Hepatocyte (in vitro differentiated cells): Measurements from ENCODE around the gene MED29. TPM values are rescaled to one million over a fixed set of nuclear protein-coding genes. Genes with fewer than 3 reads are reported as not detected.

Experiments used
- DNase-seq: peaks from one replicate; pipeline ENCODE4 v3.0.0-alpha.2; 2016; ENCODE audit warnings: low spot score
- H2AFZ ChIP-seq: fragments of 200-600 bp; sonication (generic); 2 replicates; pipeline ENCODE4 v1.6.0; 2016; ENCODE audit warnings: antibody characterized with exemption, mild to moderate bottlenecking
- H3K27ac ChIP-seq: fragments of 200-600 bp; sonication (generic); 2 replicates; pipeline ENCODE4 v1.5.1; 2016; ENCODE audit warnings: mild to moderate bottlenecking
- H3K27me3 ChIP-seq: fragments of 200-600 bp; sonication (generic); 2 replicates; pipeline ENCODE4 v1.6.1; 2016
- H3K36me3 ChIP-seq: fragments of 200-600 bp; sonication (generic); replicated peaks from 2 replicates; pipeline ENCODE4 v1.5.1; 2016; ENCODE audit warnings: low read depth; ENCODE audit not compliant: insufficient read depth
- H3K4me1 ChIP-seq: fragments of 200-600 bp; sonication (generic); 2 replicates; pipeline ENCODE4 v1.5.1; 2016; ENCODE audit warnings: mild to moderate bottlenecking, moderate library complexity; ENCODE audit not compliant: insufficient read depth
- H3K4me2 ChIP-seq: fragments of 200-600 bp; sonication (generic); 2 replicates; pipeline ENCODE4 v1.6.0; 2016
- H3K4me3 ChIP-seq: fragments of 200-600 bp; sonication (generic); 2 replicates; pipeline ENCODE4 v1.5.1; 2016; ENCODE audit warnings: mild to moderate bottlenecking
- H3K79me2 ChIP-seq: fragments of 200-600 bp; sonication (generic); 2 replicates; pipeline ENCODE4 v1.6.0; 2017; ENCODE audit warnings: mild to moderate bottlenecking
- H3K9me2 ChIP-seq: fragments of 200-600 bp; sonication (generic); replicated peaks from 2 replicates; pipeline ENCODE4 v1.6.0; 2017; ENCODE audit warnings: mild to moderate bottlenecking; ENCODE audit not compliant: insufficient read depth
- H3K9me3 ChIP-seq: fragments of 200-600 bp; sonication (generic); 2 replicates; pipeline ENCODE4 v1.5.1; 2016; ENCODE audit warnings: low read depth, mild to moderate bottlenecking
- H4K20me1 ChIP-seq: fragments of 200-600 bp; sonication (generic); 2 replicates; pipeline ENCODE4 v1.6.0; 2016; ENCODE audit warnings: mild to moderate bottlenecking; ENCODE audit not compliant: insufficient read depth, poor library complexity, severe bottlenecking
- EZH2 ChIP-seq: fragments of 200-600 bp; sonication (generic); IDR thresholded peaks from 2 replicates; pipeline ENCODE4 v1.6.1; 2016; ENCODE audit warnings: antibody characterized with exemption, mild to moderate bottlenecking, borderline replicate concordance
- EZH2phosphoT487 ChIP-seq: fragments of 200-600 bp; sonication (generic); IDR thresholded peaks from one replicate; pipeline ENCODE4 v1.6.1; 2018; ENCODE audit warnings: antibody characterized with exemption, mild to moderate bottlenecking, low read depth, moderate library complexity; ENCODE audit not compliant: unreplicated experiment, severe bottlenecking
- WGBS: methylation state at CpG from one replicate; pipeline ENCODE4 v1.1.6; 2016; ENCODE audit warnings: low lambda C conversion rate; ENCODE audit errors: missing lambda C conversion rate; 5-methylcytosine and 5-hydroxymethylcytosine counted together
- polyA plus RNA-seq: library from polyadenylated mRNA; unstranded; fragments of >200 nt; fragmentation: Nextera tagmentation; extraction: Ambion mirVana; gene quantifications from 2 replicates; pipeline ENCODE4 v1.2.1, GENCODE V29; 2016
- total RNA-seq: library from RNA; depleted of rRNA; stranded (reverse); fragments of >200 nt; gene quantifications from 2 replicates; pipeline ENCODE4 v1.2.3, GENCODE V29; 2014
- TF ChIP-seq, protein P1 (sequence below): fragments of 200-600 bp; sonication (generic); IDR thresholded peaks from 2 replicates; pipeline ENCODE4 v1.5.1; 2016; ENCODE audit warnings: antibody characterized with exemption, mild to moderate bottlenecking; ENCODE audit not compliant: poor library complexity

The MED29 gene
- total and polyA plus RNA-seq, 2 experiments from 2014 or later: 18.9 to 38.6 TPM

DNA sequence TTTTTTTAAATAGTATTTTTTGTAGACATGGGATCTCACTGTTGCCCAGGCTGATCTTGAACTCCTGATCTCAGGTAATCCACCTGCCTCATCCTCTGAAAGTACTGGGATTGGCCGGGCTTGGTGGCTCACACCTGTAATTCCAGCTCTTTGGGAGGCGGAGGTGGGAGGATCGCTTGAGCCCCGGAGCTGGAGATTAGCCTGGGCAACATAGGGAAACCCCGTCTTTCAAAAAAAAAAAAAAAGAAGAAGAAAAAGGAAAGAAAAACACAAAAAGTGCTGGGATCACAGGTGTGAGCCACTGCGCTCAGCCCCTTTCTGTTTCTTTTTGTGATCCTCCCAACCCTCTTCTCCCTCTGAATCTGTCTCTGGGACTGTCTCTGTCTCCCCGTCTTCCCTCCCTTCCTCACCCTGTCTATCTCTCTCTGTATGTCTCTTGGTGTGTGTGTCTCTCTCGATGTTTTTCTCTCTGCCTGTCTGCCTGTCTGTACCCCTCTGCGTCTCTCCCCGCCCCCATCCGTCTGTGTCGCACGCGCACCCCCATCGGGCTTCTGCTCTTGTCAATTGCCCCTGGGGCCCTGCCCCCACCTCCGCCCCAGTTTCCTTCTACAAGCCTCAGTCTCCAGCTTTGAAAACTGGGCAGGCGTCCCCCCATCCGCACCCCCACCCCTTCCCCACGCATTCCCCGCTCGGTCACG is 14.9 kb downstream of the MED29 start:
- Histone ChIP-seq H3K9me2 (no peaks in the 10 kb centered on the region), H2AFZ (no peak overlapping the region), H3K4me1 (peaks cover 43% of the 10 kb centered on the region), H3K36me3 (no peaks in the 10 kb centered on the region), H3K4me3 (peak overlapping the region; percentile 46), H3K27me3 (no peaks in the 10 kb centered on the region), H3K4me2 (peak overlapping the region; percentile 85), H3K79me2 (peaks cover 41% of the 10 kb centered on the region), H3K27ac (peak overlapping the region; percentile 100), H4K20me1 (peaks cover 17% of the 10 kb centered on the region), H3K9me3 (no peaks in the 10 kb centered on the region)
- no peak for DNase-seq
- TF ChIP-seq, protein P1, sequence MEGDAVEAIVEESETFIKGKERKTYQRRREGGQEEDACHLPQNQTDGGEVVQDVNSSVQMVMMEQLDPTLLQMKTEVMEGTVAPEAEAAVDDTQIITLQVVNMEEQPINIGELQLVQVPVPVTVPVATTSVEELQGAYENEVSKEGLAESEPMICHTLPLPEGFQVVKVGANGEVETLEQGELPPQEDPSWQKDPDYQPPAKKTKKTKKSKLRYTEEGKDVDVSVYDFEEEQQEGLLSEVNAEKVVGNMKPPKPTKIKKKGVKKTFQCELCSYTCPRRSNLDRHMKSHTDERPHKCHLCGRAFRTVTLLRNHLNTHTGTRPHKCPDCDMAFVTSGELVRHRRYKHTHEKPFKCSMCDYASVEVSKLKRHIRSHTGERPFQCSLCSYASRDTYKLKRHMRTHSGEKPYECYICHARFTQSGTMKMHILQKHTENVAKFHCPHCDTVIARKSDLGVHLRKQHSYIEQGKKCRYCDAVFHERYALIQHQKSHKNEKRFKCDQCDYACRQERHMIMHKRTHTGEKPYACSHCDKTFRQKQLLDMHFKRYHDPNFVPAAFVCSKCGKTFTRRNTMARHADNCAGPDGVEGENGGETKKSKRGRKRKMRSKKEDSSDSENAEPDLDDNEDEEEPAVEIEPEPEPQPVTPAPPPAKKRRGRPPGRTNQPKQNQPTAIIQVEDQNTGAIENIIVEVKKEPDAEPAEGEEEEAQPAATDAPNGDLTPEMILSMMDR: no peak
- TF ChIP-seq EZH2phosphoT487: no peak
- no peak for TF ChIP-seq EZH2
- 21% methylated on average over 22 of the region's 22 CpGs for WGBS

DNA sequence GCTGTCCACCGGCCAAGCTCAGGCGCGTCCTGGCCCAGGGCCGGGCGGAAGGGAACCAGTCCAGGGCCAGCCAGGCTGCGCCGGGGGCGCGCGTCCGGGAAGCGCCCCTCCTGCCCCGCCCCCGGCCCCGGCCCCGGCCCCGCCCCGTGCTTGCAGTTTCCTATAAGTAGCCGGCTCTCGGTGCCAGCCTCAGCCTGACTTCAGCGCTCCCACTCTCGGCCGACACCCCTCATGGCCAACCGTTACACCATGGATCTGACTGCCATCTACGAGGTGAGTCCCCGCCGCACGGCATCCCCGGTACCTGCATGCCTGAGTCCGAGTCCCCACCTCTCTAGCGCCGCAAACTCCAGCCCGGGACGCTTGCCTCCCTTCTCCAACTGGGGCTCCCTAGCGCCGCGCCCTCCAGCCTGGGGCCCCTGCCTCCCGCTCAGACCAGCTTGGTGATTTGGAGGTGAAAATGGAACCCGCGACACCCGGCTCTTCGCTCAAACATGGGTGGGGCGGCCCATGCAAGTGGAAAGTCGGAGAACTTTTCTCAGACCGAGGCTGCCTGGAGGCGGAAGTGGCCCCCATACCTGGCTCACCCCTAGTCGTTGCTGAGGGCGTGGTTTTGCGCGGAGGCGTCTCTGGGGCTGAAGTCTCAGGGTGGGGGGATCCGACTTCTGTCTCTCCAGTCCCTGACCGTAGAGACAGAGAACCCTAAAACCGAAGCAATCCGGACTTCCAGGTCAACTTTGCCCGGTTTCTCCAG is 15.7 kb downstream of the MED29 start, which contains the start of gene ZFP36:
Gene ZFP36, plus strand, starts transcription at position 192 of the 754 bp plus-strand sequence. Its CDS starts 58 bp downstream, at position 250.
- Histone ChIP-seq H3K27ac (peak within 1 kb of the TSS; percentile 100), H3K79me2 (peaks cover 41% of the 10 kb centered on the region), H4K20me1 (peaks cover 17% of the 10 kb centered on the region), H2AFZ (no peak within 1 kb of the TSS), H3K9me3 (no peaks in the 10 kb centered on the region), H3K9me2 (no peaks in the 10 kb centered on the region), H3K4me1 (peaks cover 38% of the 10 kb centered on the region), H3K4me3 (peak within 1 kb of the TSS; percentile 77), H3K27me3 (no peaks in the 10 kb centered on the region), H3K36me3 (no peaks in the 10 kb centered on the region), H3K4me2 (peak within 1 kb of the TSS; percentile 85)
- peak; percentile 94 for DNase-seq
- TF ChIP-seq, protein P1: no peak
- TF ChIP-seq EZH2phosphoT487 (no peak), EZH2 (no peak)
- WGBS: 1% methylated on average over 52 of the region's 56 CpGs

DNA sequence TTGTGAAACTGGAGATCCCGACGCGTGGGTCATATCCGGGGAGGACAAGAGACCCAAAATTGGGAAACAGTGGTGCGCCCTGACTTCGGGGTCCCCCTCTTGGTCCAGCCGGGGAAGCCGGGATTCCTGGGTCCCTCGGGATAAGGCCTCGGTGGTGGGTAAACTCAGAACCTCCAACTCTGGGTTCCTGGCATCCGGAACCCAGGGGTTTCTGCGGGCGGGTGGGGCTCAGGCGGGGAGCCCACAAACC is 16.2 kb downstream of the MED29 start:
- TF ChIP-seq, protein P1: no peak
- Histone ChIP-seq H3K36me3 (no peaks in the 10 kb centered on the region), H2AFZ (no peak overlapping the region), H3K9me3 (no peaks in the 10 kb centered on the region), H3K27ac (peak overlapping the region; percentile 100), H3K4me2 (peak overlapping the region; percentile 85), H3K4me1 (peaks cover 33% of the 10 kb centered on the region), H3K79me2 (peaks cover 41% of the 10 kb centered on the region), H3K4me3 (peak overlapping the region; percentile 77), H4K20me1 (peaks cover 17% of the 10 kb centered on the region), H3K27me3 (no peaks in the 10 kb centered on the region), H3K9me2 (no peaks in the 10 kb centered on the region)
- no peak for DNase-seq
- 8% methylated on average over 11 of the region's 14 CpGs for WGBS
